Loucy (cell line): ENCODE results near the gene GEMIN8.

Experiments
- H2AFZ ChIP-seq: fragments of 200-600 bp; sonication (generic); 2 replicates; pipeline ENCODE4 v1.6.0; 2016; ENCODE audit warnings: antibody characterized with exemption, mild to moderate bottlenecking, low read length, moderate library complexity
- H3F3A ChIP-seq: fragments of 200-600 bp; 2 replicates; pipeline ENCODE4 v1.6.0; 2016; ENCODE audit warnings: antibody characterized with exemption, low read depth, mild to moderate bottlenecking
- H3K27me3 ChIP-seq: fragments of 200-600 bp; sonication (generic); 2 replicates; pipeline ENCODE4 v1.6.1; 2014; ENCODE audit warnings: low read length, mild to moderate bottlenecking; ENCODE audit not compliant: insufficient read depth, poor library complexity, severe bottlenecking
- H3K36me3 ChIP-seq: fragments of 200-600 bp; sonication (generic); 2 replicates; pipeline ENCODE4 v1.6.1; 2016; ENCODE audit warnings: low read length; ENCODE audit not compliant: insufficient read depth
- H3K4me1 ChIP-seq: fragments of 200-600 bp; sonication (generic); 2 replicates; pipeline ENCODE4 v1.5.1; 2014; ENCODE audit warnings: low read length, mild to moderate bottlenecking; ENCODE audit not compliant: insufficient read depth, poor library complexity, severe bottlenecking
- H3K4me2 ChIP-seq: fragments of 200-600 bp; sonication (generic); 2 replicates; pipeline ENCODE4 v1.6.0; 2014; ENCODE audit warnings: antibody characterized with exemption, low read length, low read depth, mild to moderate bottlenecking; ENCODE audit not compliant: poor library complexity, severe bottlenecking
- H3K4me3 ChIP-seq: fragments of 200-600 bp; sonication (generic); 2 replicates; pipeline ENCODE4 v1.5.1; 2014; ENCODE audit warnings: low read length, mild to moderate bottlenecking, mixed read lengths; ENCODE audit not compliant: poor library complexity, severe bottlenecking
- H3K79me2 ChIP-seq: fragments of 200-600 bp; sonication (generic); 2 replicates; pipeline ENCODE4 v1.6.1; 2014; ENCODE audit warnings: low read length; ENCODE audit not compliant: insufficient read depth
- H3K9ac ChIP-seq: fragments of 200-600 bp; sonication (generic); 2 replicates; pipeline ENCODE4 v1.6.0; 2014; ENCODE audit warnings: mild to moderate bottlenecking, low read depth, low read length, moderate library complexity; ENCODE audit not compliant: poor library complexity, severe bottlenecking
- H3K9me2 ChIP-seq: fragments of 200-600 bp; sonication (generic); replicated peaks from 2 replicates; pipeline ENCODE4 v1.6.1; 2016; ENCODE audit warnings: low read depth, low read length, mixed read lengths
- H3K9me3 ChIP-seq: fragments of 200-600 bp; sonication (generic); 2 replicates; pipeline ENCODE4 v1.6.1; 2014; ENCODE audit warnings: mild to moderate bottlenecking, antibody characterized with exemption, low read length, low read depth; ENCODE audit not compliant: insufficient read depth
- H4K20me1 ChIP-seq: fragments of 200-600 bp; sonication (generic); 2 replicates; pipeline ENCODE4 v1.6.0; 2014; ENCODE audit warnings: antibody characterized with exemption, low read length, mild to moderate bottlenecking; ENCODE audit not compliant: insufficient read depth, poor library complexity, severe bottlenecking
- CTCF ChIP-seq: fragments of 200-600 bp; sonication (generic); conservative IDR thresholded peaks from 2 replicates; pipeline ENCODE4 v1.5.1; 2014; ENCODE audit warnings: mild to moderate bottlenecking, antibody characterized with exemption, low read length
- EZH2phosphoT487 ChIP-seq: fragments of 200-600 bp; IDR thresholded peaks from 2 replicates; pipeline ENCODE4 v1.6.1; 2018; ENCODE audit warnings: antibody characterized with exemption, mild to moderate bottlenecking, moderate library complexity, borderline replicate concordance

The GEMIN8 gene

DNA sequence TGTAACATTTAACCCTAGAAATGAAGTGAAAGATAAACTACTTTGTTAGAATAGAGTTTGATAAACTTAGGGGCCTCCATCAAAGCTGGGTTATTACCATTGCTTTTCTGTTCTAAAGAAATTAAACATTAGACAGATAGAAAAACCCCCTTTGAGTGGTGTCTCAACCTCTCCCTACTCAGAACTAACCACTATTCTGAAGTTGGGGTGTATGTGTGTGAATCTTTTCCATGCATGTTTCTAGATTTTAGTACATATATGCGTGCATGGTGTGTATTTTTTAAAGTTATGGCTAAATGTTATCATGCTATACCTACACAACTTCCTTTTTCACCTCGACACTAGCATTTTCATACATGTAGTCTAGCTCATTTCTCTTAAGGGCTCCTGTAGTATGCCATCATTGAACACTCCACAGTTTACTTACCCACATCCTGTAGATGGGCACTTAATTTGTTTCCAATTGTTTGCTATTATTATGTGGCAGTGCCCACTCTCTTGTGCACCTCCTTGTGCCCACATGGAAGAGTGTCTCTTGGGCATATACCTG lies 25.7 kb downstream of the GEMIN8 start:
- no peaks in the 10 kb centered on the region for H3K79me2 ChIP-seq
- TF ChIP-seq EZH2phosphoT487: no peak
- TF ChIP-seq CTCF: no peak
- no peak overlapping the region for H2AFZ ChIP-seq
- H4K20me1 ChIP-seq: no peaks in the 10 kb centered on the region
- H3K9me3 ChIP-seq: no peaks in the 10 kb centered on the region
- H3K4me2 ChIP-seq: no peak overlapping the region
- H3K4me3 ChIP-seq: no peak overlapping the region
- no peaks in the 10 kb centered on the region for H3K4me1 ChIP-seq
- no peaks in the 10 kb centered on the region for H3F3A ChIP-seq
- H3K9me2 ChIP-seq: no peaks in the 10 kb centered on the region
- no peaks in the 10 kb centered on the region for H3K27me3 ChIP-seq
- no peaks in the 10 kb centered on the region for H3K36me3 ChIP-seq
- H3K9ac ChIP-seq: no peak overlapping the region

- no peak overlapping the region for H3K4me3 ChIP-seq
- no peaks in the 10 kb centered on the region for H3K9me2 ChIP-seq
- no peak overlapping the region for H2AFZ ChIP-seq
- no peak overlapping the region for H3K4me2 ChIP-seq
- no peaks in the 10 kb centered on the region for H3F3A ChIP-seq
- H3K79me2 ChIP-seq: no peaks in the 10 kb centered on the region
- no peaks in the 10 kb centered on the region for H3K9me3 ChIP-seq
- H3K4me1 ChIP-seq: no peaks in the 10 kb centered on the region
- TF ChIP-seq EZH2phosphoT487: no peak
- H4K20me1 ChIP-seq: no peaks in the 10 kb centered on the region
- no peak overlapping the region for H3K9ac ChIP-seq
- no peaks in the 10 kb centered on the region for H3K36me3 ChIP-seq
- no peaks in the 10 kb centered on the region for H3K27me3 ChIP-seq
Measured at GRCh38 chrX:14003028-14003427, 26.7 kb downstream of the GEMIN8 start.

DNA sequence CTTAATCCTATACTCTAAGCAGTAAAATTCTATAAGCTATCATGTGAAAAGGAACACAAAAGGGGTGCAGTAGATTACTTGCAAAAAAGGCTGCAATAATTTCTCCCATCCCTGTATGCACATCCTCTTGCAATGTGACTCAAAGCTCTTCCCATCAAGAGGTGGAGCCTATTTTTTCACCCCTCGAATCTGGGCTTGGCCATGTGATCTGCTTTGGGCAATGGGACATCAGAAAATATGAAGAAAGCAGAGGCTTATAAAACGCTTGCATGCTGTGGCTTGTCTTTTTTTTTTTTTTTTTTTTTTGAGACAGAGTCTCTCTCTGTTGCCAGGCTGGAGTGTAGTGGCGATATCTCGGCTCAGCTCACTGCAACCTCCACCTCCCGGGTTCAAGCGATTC lies 33.0 kb downstream of the GEMIN8 start:
- H3K9me3 ChIP-seq: no peaks in the 10 kb centered on the region
- H2AFZ ChIP-seq: no peak overlapping the region
- H3K9ac ChIP-seq: no peak overlapping the region
- H3K36me3 ChIP-seq: no peaks in the 10 kb centered on the region
- H3K9me2 ChIP-seq: no peaks in the 10 kb centered on the region
- H3K4me3 ChIP-seq: no peak overlapping the region
- H3K4me2 ChIP-seq: no peak overlapping the region
- no peaks in the 10 kb centered on the region for H4K20me1 ChIP-seq
- no peaks in the 10 kb centered on the region for H3K4me1 ChIP-seq
- H3K27me3 ChIP-seq: no peaks in the 10 kb centered on the region
- TF ChIP-seq EZH2phosphoT487 (no peak), CTCF (no peak)
- no peaks in the 10 kb centered on the region for H3K79me2 ChIP-seq
- H3F3A ChIP-seq: no peaks in the 10 kb centered on the region

DNA sequence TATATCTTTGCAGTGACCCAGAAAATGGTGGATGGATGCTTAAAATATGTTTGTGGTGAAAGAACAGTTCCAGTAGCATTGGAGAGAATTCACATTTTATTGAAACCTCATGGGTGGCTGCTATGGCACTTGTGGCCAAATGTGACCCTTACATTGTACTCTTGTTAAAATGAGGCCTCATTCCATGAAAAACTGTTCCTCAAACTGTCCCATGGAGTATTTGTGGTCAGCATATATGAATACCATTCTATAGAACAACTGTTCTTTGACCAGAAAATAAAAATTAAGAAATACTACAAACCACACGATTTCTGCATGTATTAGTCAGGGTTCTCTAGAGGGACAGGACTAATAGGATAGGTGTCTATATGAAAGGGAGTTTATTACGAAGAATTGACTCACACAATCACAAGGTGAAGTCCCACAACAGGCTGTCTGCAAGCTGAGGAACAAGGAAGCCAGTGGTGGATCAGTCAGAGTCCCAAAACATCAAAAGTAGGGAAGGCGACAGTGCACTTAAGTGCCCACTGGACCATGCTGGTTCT lies 35.1 kb downstream of the GEMIN8 start:
- Histone ChIP-seq H3K4me2 (no peak overlapping the region), H2AFZ (no peak overlapping the region), H3K4me3 (no peak overlapping the region), H3K9ac (no peak overlapping the region), H4K20me1 (no peaks in the 10 kb centered on the region), H3K9me3 (no peaks in the 10 kb centered on the region), H3K36me3 (no peaks in the 10 kb centered on the region), H3K79me2 (no peaks in the 10 kb centered on the region), H3F3A (no peaks in the 10 kb centered on the region), H3K27me3 (no peaks in the 10 kb centered on the region), H3K4me1 (no peaks in the 10 kb centered on the region), H3K9me2 (no peaks in the 10 kb centered on the region)
- TF ChIP-seq CTCF (no peak), EZH2phosphoT487 (no peak)
